A673 (cell line): ENCODE data around the gene TBX3.
A peak's percentile ranks its signal among the peaks of the same experiment; 100 is the strongest.

Source experiments
- EZH2 ChIP-seq: fragments of 200-600 bp; sonication (generic); IDR thresholded peaks from 2 replicates; pipeline ENCODE4 v1.6.1; 2017; ENCODE audit warnings: borderline replicate concordance, low read depth, mild to moderate bottlenecking, mixed read lengths, antibody characterized with exemption, low read length; ENCODE audit not compliant: poor library complexity, severe bottlenecking
- TF ChIP-seq, protein P1 (sequence below): fragments of 300-800, 200-600 bp; sonication (generic); conservative IDR thresholded peaks from 2 replicates; pipeline ENCODE4 v1.5.1; 2017; ENCODE audit warnings: low read depth, mild to moderate bottlenecking, antibody characterized with exemption, low read length, moderate library complexity, mixed read lengths

DNA sequence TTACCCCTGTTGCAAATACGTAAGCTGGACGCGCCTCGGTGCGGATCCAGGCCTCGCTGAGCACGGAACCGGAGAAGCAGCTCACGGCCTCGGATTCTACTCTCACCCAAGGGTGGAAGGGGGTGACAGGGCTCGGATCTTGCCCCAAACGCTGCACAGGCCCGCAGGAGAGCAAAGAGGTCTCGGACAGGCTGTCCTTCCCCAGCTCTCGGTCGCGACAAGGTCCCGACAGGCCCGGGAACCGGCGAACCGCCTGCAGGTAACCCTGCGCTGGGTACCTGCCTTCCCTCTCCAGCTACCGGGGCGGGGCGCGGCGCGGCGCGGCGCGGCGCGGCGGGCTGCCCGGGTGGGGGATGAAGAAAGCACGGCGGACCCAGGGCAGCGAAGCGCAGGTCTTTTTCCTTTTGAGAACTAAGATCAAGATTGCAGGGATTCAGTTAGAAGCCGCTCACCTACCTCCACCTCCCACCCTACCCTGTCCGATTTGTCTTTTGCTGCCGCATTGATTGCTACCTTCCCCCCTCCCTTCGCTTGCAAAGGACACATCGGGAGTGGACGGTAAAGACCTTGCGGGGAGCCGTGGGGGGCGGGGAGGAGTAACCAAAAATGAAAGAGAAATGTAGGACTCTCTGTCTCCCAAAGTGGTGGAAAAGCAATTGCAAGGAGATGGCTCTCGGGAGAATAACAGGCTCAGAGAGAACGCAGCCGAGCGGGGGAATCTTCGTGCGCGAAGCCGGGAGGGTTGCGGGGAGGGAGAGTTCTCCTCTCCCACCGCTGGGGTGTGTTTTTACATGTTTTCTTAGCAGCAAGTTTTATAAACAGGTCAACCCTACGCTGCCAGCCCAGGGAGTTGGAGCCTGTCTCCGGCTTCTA lies 8.4 kb upstream of the TBX3 start:
- peak; percentile 31 for TF ChIP-seq EZH2
- TF ChIP-seq, protein P1, sequence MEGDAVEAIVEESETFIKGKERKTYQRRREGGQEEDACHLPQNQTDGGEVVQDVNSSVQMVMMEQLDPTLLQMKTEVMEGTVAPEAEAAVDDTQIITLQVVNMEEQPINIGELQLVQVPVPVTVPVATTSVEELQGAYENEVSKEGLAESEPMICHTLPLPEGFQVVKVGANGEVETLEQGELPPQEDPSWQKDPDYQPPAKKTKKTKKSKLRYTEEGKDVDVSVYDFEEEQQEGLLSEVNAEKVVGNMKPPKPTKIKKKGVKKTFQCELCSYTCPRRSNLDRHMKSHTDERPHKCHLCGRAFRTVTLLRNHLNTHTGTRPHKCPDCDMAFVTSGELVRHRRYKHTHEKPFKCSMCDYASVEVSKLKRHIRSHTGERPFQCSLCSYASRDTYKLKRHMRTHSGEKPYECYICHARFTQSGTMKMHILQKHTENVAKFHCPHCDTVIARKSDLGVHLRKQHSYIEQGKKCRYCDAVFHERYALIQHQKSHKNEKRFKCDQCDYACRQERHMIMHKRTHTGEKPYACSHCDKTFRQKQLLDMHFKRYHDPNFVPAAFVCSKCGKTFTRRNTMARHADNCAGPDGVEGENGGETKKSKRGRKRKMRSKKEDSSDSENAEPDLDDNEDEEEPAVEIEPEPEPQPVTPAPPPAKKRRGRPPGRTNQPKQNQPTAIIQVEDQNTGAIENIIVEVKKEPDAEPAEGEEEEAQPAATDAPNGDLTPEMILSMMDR = no peak
